ENCODE data around the gene GSTM2. TPM values are rescaled to one million over a fixed set of nuclear protein-coding genes. Genes with fewer than 3 reads are reported as not detected.

The GSTM2 gene
- 30.1 and 32.3 TPM in 2 replicates for total RNA-seq

- intact Hi-C loops (cut with micrococcal nuclease): no loop called here
- Mint-ChIP-seq H3K4me1 (ENCODE audit: low read depth) (peaks cover 24% of the 10 kb centered on the region), H3K9me3 (no peaks in the 10 kb centered on the region), H3K27me3 (ENCODE audit: low read depth) (no peaks in the 10 kb centered on the region), H3K36me3 (ENCODE audit: low read depth) (peaks cover 12% of the 10 kb centered on the region), H3K27ac (peak within 1 kb of the TSS; percentile 29), H3K4me3 (ENCODE audit: low read depth) (peak within 1 kb of the TSS; percentile 70)
- DNase-seq (ENCODE audit: low spot score): peak; percentile 82
Observed at GRCh38 chr1:109667452-109668122, at the start of gene GSTM2. Gene GSTM2, plus strand, starts transcription at chr1:109668057. Its CDS starts 59 bp downstream, at chr1:109668116.

- intact Hi-C loops (cut with micrococcal nuclease): loop anchor here (5.0 kb wide), 2 partner anchors 137 to 192 kb away; partner anchors contain the start of genes ATXN7L2 and PSMA5
- Mint-ChIP-seq H3K4me3 (ENCODE audit: low read depth) (peak overlapping the region; percentile 93), H3K9me3 (no peaks in the 10 kb centered on the region), H3K36me3 (ENCODE audit: low read depth) (no peaks in the 10 kb centered on the region), H3K27me3 (ENCODE audit: low read depth) (no peaks in the 10 kb centered on the region), H3K4me1 (ENCODE audit: low read depth) (peaks cover 60% of the 10 kb centered on the region), H3K27ac (peak overlapping the region; percentile 96)
- DNase-seq (ENCODE audit: low spot score): no peak
Observed at GRCh38 chr1:109618661-109619575, 48.9 kb upstream of the GSTM2 start.

DNA sequence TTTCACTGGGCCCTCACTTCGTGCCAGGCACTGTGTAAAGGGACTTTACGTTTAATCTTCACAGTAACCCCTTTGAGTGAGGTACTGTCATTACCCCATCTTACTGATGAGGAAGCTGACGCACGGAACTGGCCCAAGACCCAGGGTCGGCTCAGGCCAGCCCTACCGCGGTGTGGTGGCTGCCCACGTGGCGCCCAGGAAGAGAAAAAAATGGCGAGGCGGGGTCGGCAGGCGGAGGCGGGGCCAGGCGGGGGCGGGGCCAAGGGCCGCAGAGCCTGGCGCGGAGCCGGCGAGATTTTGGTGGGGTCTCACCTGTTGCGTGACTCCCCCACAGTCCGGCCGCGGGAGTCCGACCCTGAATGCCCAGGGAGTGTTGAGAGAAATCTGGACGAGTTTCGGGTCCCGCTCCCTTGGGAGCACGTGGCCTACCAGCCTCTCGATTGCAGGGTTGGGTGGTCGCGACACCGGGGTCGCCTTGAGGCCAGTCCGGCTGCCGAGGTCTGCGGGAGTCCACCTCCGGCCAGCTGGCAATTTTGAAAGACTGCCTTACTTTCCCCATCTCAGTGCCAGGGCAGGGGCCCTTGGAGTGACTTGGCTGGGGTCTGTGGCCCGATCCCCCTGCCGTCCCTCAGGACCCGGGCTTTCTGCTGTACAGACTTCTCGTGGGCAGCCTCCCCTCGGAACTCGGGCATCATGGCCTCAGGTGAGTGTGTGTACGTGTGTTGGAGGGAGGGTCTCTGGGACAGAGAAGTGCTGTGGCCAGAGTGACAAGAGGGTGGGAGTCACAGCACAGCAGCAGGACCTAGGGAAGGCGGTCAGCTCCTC lies 48.1 kb upstream of the GSTM2 start, which contains the start of the genes AMPD2 and GNAT2:
TSS of gene AMPD2 (plus strand) at position 262 of the 825 bp plus-strand sequence. CDS start 1,339 bp downstream, outside the sequence.
TSS of gene GNAT2 (minus strand) at position 41 of the 825 bp plus-strand sequence. CDS start 6,746 bp downstream, outside the sequence.
- no peaks in the 10 kb centered on the region for H3K36me3 Mint-ChIP-seq (ENCODE audit: low read depth)
- peak within 1 kb of the TSS; percentile 96 for H3K27ac Mint-ChIP-seq
- intact Hi-C loops (cut with micrococcal nuclease): loop anchor here (1.0 to 5.0 kb wide), 4 partner anchors 71 to 415 kb away; partner anchors contain the start of genes ATXN7L2, GNAI3, PSMA5 and STRIP1
- peaks cover 64% of the 10 kb centered on the region for H3K4me1 Mint-ChIP-seq (ENCODE audit: low read depth)
- H3K4me3 Mint-ChIP-seq (ENCODE audit: low read depth): peak within 1 kb of the TSS; percentile 93
- H3K9me3 Mint-ChIP-seq: no peaks in the 10 kb centered on the region
- no peaks in the 10 kb centered on the region for H3K27me3 Mint-ChIP-seq (ENCODE audit: low read depth)
- peak; percentile 70 for DNase-seq (ENCODE audit: low spot score)

- intact Hi-C loops (cut with micrococcal nuclease): loop anchor here (1.0 to 2.0 kb wide), 2 partner anchors 72 to 414 kb away; partner anchors contain the start of genes GNAI3 and STRIP1
- Mint-ChIP-seq H3K4me3 (ENCODE audit: low read depth) (peak overlapping the region; percentile 93), H3K9me3 (no peaks in the 10 kb centered on the region), H3K36me3 (ENCODE audit: low read depth) (no peaks in the 10 kb centered on the region), H3K27me3 (ENCODE audit: low read depth) (no peaks in the 10 kb centered on the region), H3K4me1 (ENCODE audit: low read depth) (peaks cover 64% of the 10 kb centered on the region), H3K27ac (peak overlapping the region; percentile 96)
- DNase-seq (ENCODE audit: low spot score): no peak
Observed at GRCh38 chr1:109620401-109620791, 47.5 kb upstream of the GSTM2 start.

GRCh38 chr1:109620841-109621286 lies 47.0 kb upstream of the GSTM2 start:
- Mint-ChIP-seq H3K36me3 (ENCODE audit: low read depth) (peaks cover under 1% of the 10 kb centered on the region), H3K4me3 (ENCODE audit: low read depth) (peak overlapping the region; percentile 93), H3K4me1 (ENCODE audit: low read depth) (peaks cover 63% of the 10 kb centered on the region), H3K27me3 (ENCODE audit: low read depth) (no peaks in the 10 kb centered on the region), H3K9me3 (no peaks in the 10 kb centered on the region), H3K27ac (peak overlapping the region; percentile 96)
- intact Hi-C loops (cut with micrococcal nuclease): loop anchor here (1.0 to 2.0 kb wide), 2 partner anchors 73 to 414 kb away; partner anchors contain the start of genes GNAI3 and STRIP1
- DNase-seq (ENCODE audit: low spot score): peak; percentile 97

- H3K4me1 Mint-ChIP-seq (ENCODE audit: low read depth): peaks cover 56% of the 10 kb centered on the region
- intact Hi-C loops (cut with micrococcal nuclease): loop anchor here (2.0 kb wide), 1 partner anchor 413 kb away; the partner anchor contains the start of gene STRIP1
- DNase-seq (ENCODE audit: low spot score): no peak
- H3K27ac Mint-ChIP-seq: peak overlapping the region; percentile 68
- H3K9me3 Mint-ChIP-seq: no peaks in the 10 kb centered on the region
- H3K4me3 Mint-ChIP-seq (ENCODE audit: low read depth): peak overlapping the region; percentile 93
- no peaks in the 10 kb centered on the region for H3K27me3 Mint-ChIP-seq (ENCODE audit: low read depth)
- peaks cover 8% of the 10 kb centered on the region for H3K36me3 Mint-ChIP-seq (ENCODE audit: low read depth)
Observed at GRCh38 chr1:109621379-109622136, 46.3 kb upstream of the GSTM2 start.

DNA sequence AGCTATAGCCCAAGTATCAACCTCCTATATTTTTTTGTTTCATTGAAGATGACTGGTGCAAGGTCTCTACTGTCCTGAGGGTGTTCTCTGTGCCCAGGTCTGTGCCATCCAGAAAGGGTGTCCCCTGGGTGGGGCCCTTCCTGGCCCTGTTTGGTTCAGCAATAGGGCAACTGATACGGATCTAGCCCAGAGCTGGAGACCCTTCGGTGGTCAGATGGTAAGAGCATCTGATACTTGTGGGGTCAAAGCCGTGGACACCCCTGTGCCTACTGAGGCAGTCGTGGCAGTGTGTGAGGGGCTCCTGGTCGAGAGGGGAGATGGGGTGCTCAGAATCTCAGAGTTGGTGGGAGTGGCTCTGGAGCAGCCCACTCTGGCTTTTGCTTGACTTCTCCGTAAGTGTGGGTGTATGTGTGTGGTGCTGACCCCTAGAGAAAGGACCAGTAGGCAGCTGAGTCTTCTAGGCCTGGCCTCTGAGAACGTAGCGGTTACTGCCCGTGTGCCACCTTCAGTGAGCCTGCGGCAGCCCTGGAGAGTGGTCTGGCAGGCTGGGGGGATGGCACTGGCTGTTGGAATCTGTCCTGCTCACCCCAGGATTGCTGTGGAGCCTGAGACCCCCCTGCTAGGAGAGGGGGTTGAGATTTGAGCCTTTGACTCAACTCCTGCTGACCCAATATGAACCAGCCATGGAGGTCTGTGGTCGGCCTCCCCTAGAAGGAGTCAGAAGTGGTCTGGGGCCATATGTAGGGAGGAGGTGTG lies 45.5 kb upstream of the GSTM2 start:
- H3K36me3 Mint-ChIP-seq (ENCODE audit: low read depth): peaks cover 11% of the 10 kb centered on the region
- peak overlapping the region; percentile 93 for H3K4me3 Mint-ChIP-seq (ENCODE audit: low read depth)
- intact Hi-C loops (cut with micrococcal nuclease): no loop called here
- H3K27ac Mint-ChIP-seq: peak overlapping the region; percentile 68
- no peak for DNase-seq (ENCODE audit: low spot score)
- no peaks in the 10 kb centered on the region for H3K9me3 Mint-ChIP-seq
- peaks cover 48% of the 10 kb centered on the region for H3K4me1 Mint-ChIP-seq (ENCODE audit: low read depth)
- no peaks in the 10 kb centered on the region for H3K27me3 Mint-ChIP-seq (ENCODE audit: low read depth)

DNA sequence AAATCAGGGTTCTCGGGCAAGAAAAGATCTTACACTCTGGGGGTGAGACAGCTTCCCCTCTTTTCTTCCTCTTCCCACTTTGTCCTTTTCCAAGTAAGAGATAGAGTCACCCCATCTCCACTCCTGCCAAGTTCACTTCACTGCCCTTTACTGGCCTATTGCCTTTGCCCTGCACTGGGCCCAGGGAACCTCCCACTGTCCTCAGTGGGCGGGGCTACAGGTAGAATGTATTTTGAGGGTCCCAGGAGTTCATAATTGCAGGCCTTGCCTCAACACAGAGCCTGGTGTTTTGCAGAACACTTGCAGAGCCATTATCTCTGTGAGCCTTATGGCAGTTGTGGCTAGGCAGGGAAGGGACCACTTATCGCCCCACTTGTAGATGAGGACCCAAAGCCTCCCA lies 45.0 kb upstream of the GSTM2 start:
- peak overlapping the region; percentile 38 for H3K4me3 Mint-ChIP-seq (ENCODE audit: low read depth)
- H3K36me3 Mint-ChIP-seq (ENCODE audit: low read depth): peaks cover 16% of the 10 kb centered on the region
- intact Hi-C loops (cut with micrococcal nuclease): no loop called here
- no peaks in the 10 kb centered on the region for H3K9me3 Mint-ChIP-seq
- DNase-seq (ENCODE audit: low spot score): no peak
- H3K27me3 Mint-ChIP-seq (ENCODE audit: low read depth): no peaks in the 10 kb centered on the region
- peaks cover 44% of the 10 kb centered on the region for H3K4me1 Mint-ChIP-seq (ENCODE audit: low read depth)
- peak overlapping the region; percentile 35 for H3K27ac Mint-ChIP-seq

GRCh38 chr1:109623601-109624161 lies 44.2 kb upstream of the GSTM2 start:
- no peak for DNase-seq (ENCODE audit: low spot score)
- H3K27me3 Mint-ChIP-seq (ENCODE audit: low read depth): no peaks in the 10 kb centered on the region
- peaks cover 23% of the 10 kb centered on the region for H3K36me3 Mint-ChIP-seq (ENCODE audit: low read depth)
- peak overlapping the region; percentile 57 for H3K4me3 Mint-ChIP-seq (ENCODE audit: low read depth)
- peaks cover 38% of the 10 kb centered on the region for H3K4me1 Mint-ChIP-seq (ENCODE audit: low read depth)
- H3K9me3 Mint-ChIP-seq: no peaks in the 10 kb centered on the region
- H3K27ac Mint-ChIP-seq: peak overlapping the region; percentile 67
- intact Hi-C loops (cut with micrococcal nuclease): no loop called here

GRCh38 chr1:109624201-109625010 lies 43.5 kb upstream of the GSTM2 start:
- Mint-ChIP-seq H3K9me3 (no peaks in the 10 kb centered on the region), H3K36me3 (ENCODE audit: low read depth) (peaks cover 28% of the 10 kb centered on the region), H3K4me3 (ENCODE audit: low read depth) (no peak overlapping the region), H3K4me1 (ENCODE audit: low read depth) (peaks cover 31% of the 10 kb centered on the region), H3K27me3 (ENCODE audit: low read depth) (no peaks in the 10 kb centered on the region), H3K27ac (peak overlapping the region; percentile 67)
- no peak for DNase-seq (ENCODE audit: low spot score)
- intact Hi-C loops (cut with micrococcal nuclease): no loop called here
